H7 (cell line): ENCODE data around the gene PLA2G4A. TPM values are rescaled to one million over a fixed set of nuclear protein-coding genes. Genes with fewer than 3 reads are reported as not detected.

ENCODE experiments used
- DNase-seq: peaks from one replicate; pipeline ENCODE4 v3.0.0; 2012
- H3K27me3 ChIP-seq: 2 replicates; pipeline ENCODE4 v1.6.0; 2011; ENCODE audit warnings: mild to moderate bottlenecking, low read length; ENCODE audit not compliant: control insufficient read depth, insufficient read depth
- H3K36me3 ChIP-seq: replicated peaks from 2 replicates; pipeline ENCODE4 v1.5.1; 2011; ENCODE audit warnings: low read length; ENCODE audit not compliant: control insufficient read depth, insufficient read depth
- H3K4me3 ChIP-seq: 2 replicates; pipeline ENCODE4 v1.5.1; 2011; ENCODE audit warnings: low read depth, mild to moderate bottlenecking, control low read depth, low read length, moderate library complexity; ENCODE audit not compliant: insufficient read depth
- total RNA-seq: library from RNA; depleted of rRNA; stranded (reverse); fragments of >200 nt; shearing (Covaris generic); gene quantifications from 2 replicates; pipeline ENCODE4 v1.2.3, GENCODE V29; 2014

PLA2G4A gene
- total RNA-seq, 1 experiment from 2014 or later, result 1.1 TPM

DNA sequence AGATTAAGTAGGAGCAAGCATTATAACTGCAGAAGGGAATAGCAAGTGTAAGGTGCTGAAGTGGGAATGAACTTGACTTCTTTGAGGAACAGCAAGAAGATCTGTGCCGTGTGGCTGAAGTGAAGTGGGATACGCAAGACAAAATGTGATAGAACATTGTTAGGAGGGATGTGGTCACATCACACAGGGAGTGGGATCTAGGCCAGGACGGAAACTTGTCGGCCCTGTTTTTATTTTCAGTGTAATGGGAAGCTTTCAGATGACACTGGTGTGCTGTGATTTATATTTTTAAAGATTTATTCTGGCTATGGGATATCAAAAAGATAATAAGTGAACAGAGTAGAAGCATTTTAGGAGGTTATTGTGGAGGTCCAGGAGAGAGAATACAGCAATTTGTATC is 116.4 kb downstream of the PLA2G4A start:
- Histone ChIP-seq H3K36me3 (no peaks in the 10 kb centered on the region), H3K4me3 (no peak overlapping the region), H3K27me3 (no peaks in the 10 kb centered on the region)
- DNase-seq, result no peak

GRCh38 chr1:186948535-186948934 is 119.8 kb downstream of the PLA2G4A start:
- H3K36me3 ChIP-seq, result no peaks in the 10 kb centered on the region

DNA sequence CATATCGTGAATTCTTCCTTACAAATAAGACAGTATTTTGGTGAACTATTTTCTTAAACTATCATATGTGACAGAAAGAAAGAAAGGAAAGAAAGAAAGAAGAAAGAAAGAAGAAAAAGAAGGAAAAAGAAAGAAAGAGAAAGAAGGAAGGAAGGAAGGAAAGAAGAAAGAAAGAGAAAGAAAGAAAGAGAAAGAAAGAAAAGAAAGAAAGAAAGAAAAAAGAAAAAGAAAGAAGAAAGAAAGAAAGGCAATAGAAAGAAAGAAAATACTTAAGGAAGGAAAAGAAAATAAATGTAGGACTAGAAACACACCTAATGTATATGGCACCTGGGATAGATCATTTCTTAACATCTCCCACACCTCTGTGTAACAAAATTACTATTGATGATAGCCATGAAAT is 120.4 kb downstream of the PLA2G4A start:
- no peak for DNase-seq
- no peaks in the 10 kb centered on the region for H3K36me3 ChIP-seq
- H3K27me3 ChIP-seq, result no peaks in the 10 kb centered on the region

More at GRCh38 chr1:186948535-186948934, 119.8 kb downstream of the PLA2G4A start:
- Histone ChIP-seq H3K27me3 (no peaks in the 10 kb centered on the region), H3K4me3 (no peak overlapping the region)
- no peak for DNase-seq

GRCh38 chr1:186950547-186950946 is 121.8 kb downstream of the PLA2G4A start:
- no peak for DNase-seq
- H3K4me3 ChIP-seq, result no peak overlapping the region

More for the DNA sequence above, 120.4 kb downstream of the PLA2G4A start:
- no peak overlapping the region for H3K4me3 ChIP-seq

GRCh38 chr1:186953876-186954275 is 125.1 kb downstream of the PLA2G4A start:
- no peaks in the 10 kb centered on the region for H3K36me3 ChIP-seq
- no peaks in the 10 kb centered on the region for H3K27me3 ChIP-seq
- no peak for DNase-seq
- H3K4me3 ChIP-seq, result no peak overlapping the region

More at GRCh38 chr1:186950547-186950946, 121.8 kb downstream of the PLA2G4A start:
- Histone ChIP-seq H3K27me3 (no peaks in the 10 kb centered on the region), H3K36me3 (no peaks in the 10 kb centered on the region)

DNA sequence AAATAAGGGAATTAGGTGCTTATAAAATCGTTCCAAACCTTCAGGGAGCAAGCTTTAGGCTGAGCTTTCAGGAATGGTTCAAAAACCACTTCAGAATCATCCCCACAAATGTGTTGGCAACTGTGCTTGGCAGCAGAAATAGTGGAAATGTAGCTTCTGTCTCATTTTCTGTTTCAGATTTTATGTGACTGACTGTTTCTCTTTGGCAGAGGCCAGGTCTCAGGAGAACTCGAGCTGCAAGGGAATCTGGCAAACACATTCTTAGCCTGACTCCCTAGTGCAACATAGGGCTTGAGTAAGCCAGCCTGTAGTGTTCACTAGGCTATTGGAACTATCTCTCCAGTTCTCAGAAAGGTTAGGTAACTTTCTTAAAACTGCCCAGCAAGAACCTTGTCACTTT is 128.6 kb downstream of the PLA2G4A start:
- DNase-seq, result no peak
- Histone ChIP-seq H3K27me3 (no peaks in the 10 kb centered on the region), H3K36me3 (no peaks in the 10 kb centered on the region), H3K4me3 (no peak overlapping the region)

GRCh38 chr1:186958520-186958919 is 129.8 kb downstream of the PLA2G4A start:
- DNase-seq, result no peak

GRCh38 chr1:186960861-186961260 is 132.1 kb downstream of the PLA2G4A start:
- Histone ChIP-seq H3K27me3 (no peaks in the 10 kb centered on the region), H3K4me3 (no peak overlapping the region), H3K36me3 (no peaks in the 10 kb centered on the region)
- DNase-seq, result no peak

More at GRCh38 chr1:186958520-186958919, 129.8 kb downstream of the PLA2G4A start:
- Histone ChIP-seq H3K4me3 (no peak overlapping the region), H3K36me3 (no peaks in the 10 kb centered on the region), H3K27me3 (no peaks in the 10 kb centered on the region)

DNA sequence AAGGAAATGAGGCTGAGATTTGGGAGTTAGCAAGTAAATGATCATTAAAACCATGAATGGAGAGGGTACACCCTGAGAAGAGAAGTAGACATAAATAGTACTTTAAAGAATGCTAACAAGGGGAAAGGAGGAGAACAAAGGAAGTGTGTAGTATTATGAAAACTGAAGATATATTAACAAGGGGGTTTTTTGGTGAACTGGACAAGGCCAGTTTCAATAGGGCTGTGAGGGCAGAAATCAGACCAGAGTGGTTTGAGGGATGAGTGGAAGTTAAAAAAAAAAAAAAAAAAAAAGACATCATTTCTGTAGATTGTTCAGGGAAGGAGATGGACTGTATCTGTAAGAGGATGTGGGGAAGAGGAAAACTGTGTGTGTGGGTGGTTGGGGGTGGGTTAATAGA is 137.1 kb downstream of the PLA2G4A start:
- H3K36me3 ChIP-seq, result no peaks in the 10 kb centered on the region
- no peaks in the 10 kb centered on the region for H3K27me3 ChIP-seq
- no peak overlapping the region for H3K4me3 ChIP-seq
- DNase-seq, result no peak

DNA sequence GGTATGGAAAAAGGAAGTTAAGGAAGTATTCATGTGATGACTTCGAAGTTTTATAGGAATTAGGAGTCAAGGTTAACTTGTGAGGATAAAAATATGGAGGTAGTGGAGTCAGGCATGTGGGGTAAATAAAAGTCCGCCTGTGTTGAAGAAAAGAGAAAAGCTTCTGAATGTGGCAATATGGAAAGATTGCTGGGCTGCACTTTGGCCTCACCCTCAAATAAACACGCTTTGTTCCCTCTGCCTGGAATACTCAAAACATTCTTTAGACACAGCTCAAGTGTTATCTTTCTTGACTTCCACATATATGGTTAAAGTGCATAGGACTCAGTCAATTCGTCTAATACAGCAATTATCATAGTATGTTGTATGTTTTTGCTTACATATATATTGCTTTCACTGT is 137.7 kb downstream of the PLA2G4A start:
- DNase-seq, result no peak
- no peaks in the 10 kb centered on the region for H3K27me3 ChIP-seq
- no peaks in the 10 kb centered on the region for H3K36me3 ChIP-seq
- H3K4me3 ChIP-seq, result no peak overlapping the region

GRCh38 chr1:186967656-186968394 is 139.1 kb downstream of the PLA2G4A start:
- no peaks in the 10 kb centered on the region for H3K27me3 ChIP-seq
- H3K4me3 ChIP-seq, result no peak overlapping the region
- no peaks in the 10 kb centered on the region for H3K36me3 ChIP-seq
- DNase-seq, result no peak

DNA sequence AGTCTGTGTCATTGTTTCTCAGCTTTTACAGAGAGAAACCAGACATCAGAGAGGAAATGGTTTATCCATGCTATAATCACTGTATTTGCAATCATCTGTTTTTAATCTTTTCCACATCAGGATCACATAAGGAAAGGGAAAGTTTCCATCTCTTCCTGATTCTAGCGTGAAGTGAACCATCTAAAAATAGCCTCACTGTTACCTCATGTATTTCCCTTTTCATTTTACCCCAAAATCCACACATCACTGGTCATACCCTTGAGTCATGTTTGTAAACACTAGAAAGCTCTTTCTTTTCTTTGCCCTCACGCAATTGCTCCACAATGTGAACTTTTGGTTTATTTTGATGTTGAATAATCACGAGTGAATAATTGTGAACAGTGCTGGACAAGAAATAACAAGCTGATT is 146.0 kb downstream of the PLA2G4A start:
- Histone ChIP-seq H3K27me3 (no peaks in the 10 kb centered on the region), H3K36me3 (no peaks in the 10 kb centered on the region), H3K4me3 (no peak overlapping the region)
- DNase-seq, result no peak

GRCh38 chr1:186975220-186975619 is 146.5 kb downstream of the PLA2G4A start:
- no peak overlapping the region for H3K4me3 ChIP-seq
- DNase-seq, result no peak
- no peaks in the 10 kb centered on the region for H3K27me3 ChIP-seq
- H3K36me3 ChIP-seq, result no peaks in the 10 kb centered on the region

DNA sequence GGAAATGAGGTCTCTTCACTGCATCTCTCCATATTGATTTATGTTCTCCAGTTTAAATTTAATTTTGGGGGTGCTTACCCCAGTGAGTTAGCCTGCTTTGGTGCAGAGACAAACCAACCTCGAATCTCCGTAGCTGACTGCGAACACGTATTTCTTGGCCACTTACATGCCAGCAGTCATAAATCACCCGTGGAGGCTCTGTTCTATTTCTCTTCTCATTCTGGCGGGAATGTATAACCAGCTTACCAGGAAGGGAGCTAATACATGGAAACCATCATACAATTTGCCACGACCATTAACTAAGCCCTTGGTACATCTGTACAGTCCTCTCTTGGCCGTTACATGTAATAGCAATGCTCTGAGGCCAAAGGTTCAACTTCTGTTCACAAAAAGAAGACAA is 148.0 kb downstream of the PLA2G4A start:
- Histone ChIP-seq H3K36me3 (no peaks in the 10 kb centered on the region), H3K4me3 (no peak overlapping the region), H3K27me3 (no peaks in the 10 kb centered on the region)
- no peak for DNase-seq

DNA sequence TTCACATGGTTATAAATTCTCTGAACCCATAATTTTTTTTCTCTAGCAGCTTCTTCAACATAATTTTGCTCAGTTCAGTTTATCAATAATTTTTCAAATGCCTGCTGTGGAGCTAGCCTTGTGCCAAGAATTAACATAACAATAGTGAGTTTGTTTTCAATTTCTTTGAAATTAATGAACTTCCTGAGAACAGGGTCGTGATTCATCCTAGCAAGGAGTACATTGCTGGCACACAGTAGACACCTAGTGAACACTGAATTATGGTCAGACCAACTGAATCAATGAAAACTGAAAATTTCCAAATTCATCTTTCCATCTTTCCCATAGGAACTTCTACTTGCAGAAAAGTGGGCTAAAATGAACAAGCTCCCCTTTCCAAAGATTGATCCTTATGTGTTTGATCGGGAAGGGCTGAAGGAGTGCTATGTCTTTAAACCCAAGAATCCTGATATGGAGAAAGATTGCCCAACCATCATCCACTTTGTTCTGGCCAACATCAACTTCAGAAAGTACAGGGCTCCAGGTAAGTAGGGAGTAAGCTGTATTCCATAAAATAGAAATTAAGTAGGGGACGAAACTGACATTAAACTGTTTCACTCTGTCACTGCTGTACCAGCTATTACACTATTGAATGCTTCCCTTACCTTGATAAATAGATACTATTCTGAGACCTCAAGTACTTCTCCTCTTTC is 148.7 kb downstream of the PLA2G4A start:
- H3K36me3 ChIP-seq, result no peaks in the 10 kb centered on the region
- no peak for DNase-seq

More for the DNA sequence above, 148.7 kb downstream of the PLA2G4A start:
- Histone ChIP-seq H3K4me3 (no peak overlapping the region), H3K27me3 (no peaks in the 10 kb centered on the region)
